ENCODE measurements around the gene C21orf91.

GRCh38 chr21:17779980-17780379 is 39.2 kb downstream of the C21orf91 start:
- TF ChIP-seq CTCF (IDR thresholded peaks at IDR 0.05) (no peak), ZFX (IDR thresholded peaks at IDR 0.05; ENCODE audit: borderline replicate concordance) (no peak)

Data from 22Rv1 (cell line).